Mononuclear cell (primary cell): ENCODE data around the gene NPAT. TPM values are rescaled to one million over a fixed set of nuclear protein-coding genes. Genes with fewer than 3 reads are reported as not detected.

Experiments used
- H3K27me3 ChIP-seq: 2 replicates; pipeline ENCODE4 v1.6.0; 2011; ENCODE audit warnings: low read length, control low read depth; ENCODE audit not compliant: insufficient read depth
- H3K4me1 ChIP-seq: 2 replicates; pipeline ENCODE4 v1.5.1; 2011; ENCODE audit warnings: mild to moderate bottlenecking, low read length, control low read depth; ENCODE audit not compliant: insufficient read depth
- H3K4me3 ChIP-seq: 2 replicates; pipeline ENCODE4 v1.5.1; 2011; ENCODE audit warnings: mild to moderate bottlenecking, low read length, moderate library complexity
- H3K9me3 ChIP-seq: 2 replicates; pipeline ENCODE4 v1.5.1; 2011; ENCODE audit warnings: low read depth, mild to moderate bottlenecking, control low read depth, low read length
- total RNA-seq: library from RNA; depleted of rRNA; stranded (reverse); fragments of >200 nt; gene quantifications from one replicate; pipeline ENCODE4 v1.2.3, GENCODE V29; 2012

NPAT gene
- total RNA-seq, 1 donor, result 46.0 TPM

DNA sequence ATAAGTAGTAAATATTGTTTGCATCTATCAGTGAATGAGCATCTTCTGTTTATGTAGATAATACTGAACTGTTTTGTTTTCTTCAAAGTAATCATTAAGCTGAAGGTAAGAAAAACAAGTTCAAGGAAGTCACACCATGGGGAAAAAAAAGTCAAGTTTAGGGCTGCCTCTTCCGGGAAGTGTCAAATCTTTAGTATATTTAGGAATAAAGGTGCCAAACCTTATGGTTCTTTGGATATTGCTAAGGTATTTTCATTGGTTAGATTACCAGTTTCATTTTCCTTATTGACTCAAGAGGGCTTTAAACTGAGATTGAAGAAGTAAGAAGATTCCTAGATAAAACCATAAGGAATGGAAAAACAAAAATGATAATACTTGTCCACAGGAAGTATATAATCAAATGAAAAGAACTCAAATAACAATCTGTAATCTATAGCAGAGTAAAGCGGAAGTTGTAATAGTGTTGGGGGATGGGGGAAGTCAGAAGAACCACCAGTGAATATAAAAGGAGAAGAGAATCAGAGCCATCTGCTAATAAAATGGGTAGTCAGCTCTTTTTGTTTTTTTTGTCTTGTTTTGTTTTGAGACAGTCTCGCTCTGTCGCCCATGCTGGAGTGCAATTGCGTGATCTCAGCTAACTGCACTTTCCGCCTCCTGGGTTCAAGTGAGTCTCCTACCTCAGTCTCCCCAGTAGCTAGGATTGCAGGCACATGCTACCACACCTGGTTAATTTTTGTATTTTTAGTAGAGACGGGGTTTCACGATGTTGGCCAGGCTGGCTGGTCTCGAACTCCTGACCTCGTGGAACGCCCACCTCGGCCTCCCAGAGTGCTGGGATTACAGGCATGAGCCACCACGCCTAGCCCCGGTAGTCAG lies 2.7 kb upstream of the NPAT start:
- Histone ChIP-seq H3K9me3 (no peaks in the 10 kb centered on the region), H3K4me1 (peaks cover 50% of the 10 kb centered on the region), H3K27me3 (no peaks in the 10 kb centered on the region), H3K4me3 (peak overlapping the region; percentile 75)

DNA sequence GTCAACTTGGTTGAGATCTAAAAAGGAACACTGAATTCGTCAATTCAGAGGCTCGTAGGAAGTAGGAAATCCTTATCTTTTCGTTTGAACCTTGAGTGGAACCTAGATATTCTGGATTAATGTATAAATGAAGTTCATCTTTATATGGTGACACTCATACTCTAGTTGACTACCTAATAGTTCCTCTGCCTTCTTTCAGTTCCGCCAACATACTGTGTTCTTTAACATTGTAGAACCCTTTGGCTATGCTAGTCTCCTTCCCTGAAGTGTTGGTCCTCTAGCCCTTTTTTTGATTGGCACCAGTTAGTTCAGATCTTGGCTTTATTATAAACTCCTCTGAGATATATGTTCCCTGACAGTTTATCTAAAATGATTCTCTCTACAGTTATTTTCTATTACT lies 1.9 kb upstream of the NPAT start:
- H3K4me1 ChIP-seq, result peaks cover 48% of the 10 kb centered on the region
- H3K4me3 ChIP-seq, result peak overlapping the region; percentile 75
- H3K27me3 ChIP-seq, result no peaks in the 10 kb centered on the region
- H3K9me3 ChIP-seq, result no peaks in the 10 kb centered on the region

GRCh38 chr11:108223348-108224149 lies 1.1 kb upstream of the NPAT start:
- H3K27me3 ChIP-seq, result no peaks in the 10 kb centered on the region
- H3K4me1 ChIP-seq, result peaks cover 54% of the 10 kb centered on the region

GRCh38 chr11:108221911-108222573 lies 396 bp downstream of the NPAT start:
- H3K4me3 ChIP-seq, result peak overlapping the region; percentile 75
- peaks cover 54% of the 10 kb centered on the region for H3K4me1 ChIP-seq
- H3K27me3 ChIP-seq, result no peaks in the 10 kb centered on the region
- H3K9me3 ChIP-seq, result no peaks in the 10 kb centered on the region

More at GRCh38 chr11:108223348-108224149, 1.1 kb upstream of the NPAT start:
- Histone ChIP-seq H3K9me3 (no peaks in the 10 kb centered on the region), H3K4me3 (peak overlapping the region; percentile 75)

DNA sequence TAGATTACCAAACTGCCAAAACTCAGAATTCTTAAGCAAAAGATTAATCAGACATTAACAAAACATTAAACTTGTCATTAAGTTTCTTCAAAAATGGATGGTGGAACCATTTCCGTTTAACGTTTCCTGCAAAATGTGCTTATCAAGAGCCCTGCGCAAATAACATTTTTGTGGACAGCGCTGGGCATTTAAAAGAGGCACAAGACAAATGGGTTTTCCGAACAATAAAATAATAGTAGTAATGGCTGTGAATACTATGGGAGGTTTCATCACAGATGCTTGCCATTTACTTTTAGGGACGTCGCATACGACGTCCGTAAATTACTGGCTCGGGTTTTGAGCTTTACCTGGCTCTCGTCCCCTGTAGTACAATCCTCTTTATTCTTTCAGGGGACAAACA lies 1.1 kb downstream of the NPAT start:
- peaks cover 54% of the 10 kb centered on the region for H3K4me1 ChIP-seq
- H3K9me3 ChIP-seq, result no peaks in the 10 kb centered on the region
- no peaks in the 10 kb centered on the region for H3K27me3 ChIP-seq
- peak overlapping the region; percentile 75 for H3K4me3 ChIP-seq

DNA sequence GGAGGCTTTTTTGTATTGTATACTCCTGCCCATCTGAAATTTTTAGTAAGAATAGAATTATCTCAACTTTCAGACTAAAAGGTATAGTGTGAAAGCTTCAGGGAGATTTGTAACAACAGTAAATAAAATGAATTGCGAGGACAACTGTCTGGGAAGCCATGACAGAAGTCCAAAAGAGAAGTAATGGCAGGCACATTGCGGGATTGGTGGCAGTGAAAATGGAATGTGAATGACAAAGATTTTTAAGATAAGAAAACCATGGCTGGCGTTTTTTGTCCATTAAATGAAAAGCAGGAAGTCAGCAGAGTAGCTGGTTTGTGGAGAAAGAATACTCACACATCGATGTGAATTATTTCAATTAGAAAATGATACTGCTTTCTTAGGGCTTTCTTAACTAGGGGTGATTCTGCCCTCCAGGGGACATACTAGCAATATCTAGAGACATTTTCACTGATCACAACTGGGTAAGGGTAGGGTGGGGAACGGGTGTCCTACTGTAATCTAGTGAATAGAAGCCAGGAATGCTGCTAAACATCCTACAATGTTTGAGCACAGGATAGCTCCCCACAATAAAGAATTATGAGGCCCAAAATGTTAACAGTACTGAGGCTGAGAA lies 1.6 kb downstream of the NPAT start:
- Histone ChIP-seq H3K9me3 (no peaks in the 10 kb centered on the region), H3K4me3 (peak overlapping the region; percentile 75), H3K4me1 (peaks cover 49% of the 10 kb centered on the region), H3K27me3 (no peaks in the 10 kb centered on the region)

DNA sequence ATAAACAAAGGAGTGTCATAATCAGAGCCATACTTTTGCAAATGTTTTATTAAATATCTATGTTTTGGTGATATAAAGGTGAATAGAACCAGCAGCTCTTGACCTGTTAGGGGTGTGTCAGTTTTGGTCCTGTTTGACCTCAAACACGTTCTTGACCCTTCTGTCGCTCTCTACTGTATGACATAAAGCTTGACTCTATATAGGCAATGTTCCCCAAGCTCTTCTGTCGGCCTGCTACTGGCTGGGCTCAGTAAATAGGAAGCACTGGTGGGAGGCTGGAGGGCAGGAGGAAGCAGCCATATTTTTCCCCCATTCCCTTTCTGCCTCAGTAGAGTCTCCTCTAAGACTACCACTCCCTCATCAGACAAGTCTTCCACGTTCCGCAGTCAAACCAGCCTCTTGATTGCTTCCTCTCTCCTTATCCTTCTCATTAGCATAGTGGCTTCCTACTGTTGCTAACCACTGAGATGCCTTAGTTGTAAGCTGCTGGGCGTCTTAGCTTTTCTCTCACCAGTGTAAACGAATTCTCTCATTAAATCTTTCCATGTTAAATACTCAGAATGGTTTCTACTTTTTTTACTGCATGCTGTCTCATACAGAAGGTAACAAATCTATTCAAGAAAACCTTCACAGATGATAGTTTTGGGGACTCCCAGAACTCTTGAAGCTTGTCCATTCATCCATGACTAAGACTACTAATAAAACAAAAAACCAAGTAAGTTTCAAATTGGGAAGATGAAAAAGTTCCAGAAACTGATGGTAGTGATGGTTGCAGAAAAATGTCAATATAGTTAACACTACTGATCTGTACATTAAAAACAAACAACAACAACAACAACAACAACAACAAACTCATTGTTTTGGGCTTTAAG lies 3.3 kb downstream of the NPAT start:
- Histone ChIP-seq H3K27me3 (no peaks in the 10 kb centered on the region), H3K9me3 (no peaks in the 10 kb centered on the region), H3K4me3 (no peak overlapping the region), H3K4me1 (peaks cover 39% of the 10 kb centered on the region)

DNA sequence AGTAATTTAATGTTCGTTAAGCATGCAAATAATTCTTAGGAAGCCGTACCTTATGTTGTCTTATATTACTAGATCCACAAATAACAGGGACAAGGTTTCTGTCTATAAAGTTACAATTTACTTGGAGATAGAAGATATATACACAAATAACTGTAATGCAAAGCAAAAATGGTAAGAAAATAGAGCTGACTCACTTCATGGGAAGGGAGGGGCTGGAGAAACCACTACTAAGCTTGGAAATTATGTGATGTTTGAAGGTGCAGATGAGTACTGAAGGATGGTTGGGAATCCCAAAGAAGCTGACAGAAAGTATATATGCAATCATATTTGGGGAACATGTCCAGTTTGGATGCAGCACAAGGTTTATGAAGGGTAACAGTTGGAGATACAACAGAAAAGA lies 4.0 kb downstream of the NPAT start:
- no peaks in the 10 kb centered on the region for H3K27me3 ChIP-seq

GRCh38 chr11:108216988-108217387 lies 5.5 kb downstream of the NPAT start:
- peaks cover 32% of the 10 kb centered on the region for H3K4me1 ChIP-seq
- no peaks in the 10 kb centered on the region for H3K27me3 ChIP-seq
- H3K9me3 ChIP-seq, result no peaks in the 10 kb centered on the region
- no peak overlapping the region for H3K4me3 ChIP-seq

More for the DNA sequence above, 4.0 kb downstream of the NPAT start:
- Histone ChIP-seq H3K4me3 (no peak overlapping the region), H3K9me3 (no peaks in the 10 kb centered on the region), H3K4me1 (peaks cover 32% of the 10 kb centered on the region)

GRCh38 chr11:108213784-108214183 lies 8.7 kb downstream of the NPAT start:
- peaks cover 4% of the 10 kb centered on the region for H3K4me1 ChIP-seq
- H3K4me3 ChIP-seq, result no peak overlapping the region
- no peaks in the 10 kb centered on the region for H3K9me3 ChIP-seq
- no peaks in the 10 kb centered on the region for H3K27me3 ChIP-seq

DNA sequence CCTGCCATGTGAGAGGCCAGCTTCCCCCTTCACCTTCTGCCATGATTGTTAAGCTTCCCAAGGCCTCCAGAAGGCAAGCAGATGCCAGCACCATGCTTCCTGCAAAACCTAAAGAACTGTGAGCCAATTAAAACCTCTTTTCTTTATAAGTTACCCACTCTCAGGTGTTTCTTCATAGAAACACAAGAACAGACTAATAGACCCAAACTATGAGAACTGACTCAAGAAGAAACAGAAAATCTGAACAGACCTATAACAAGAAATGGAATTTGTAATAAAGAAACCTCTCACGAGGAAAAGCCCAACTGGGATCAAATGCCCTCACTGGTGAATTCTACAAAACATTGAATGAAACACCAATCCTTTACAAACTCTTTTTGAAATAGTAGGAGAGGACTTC lies 12.0 kb downstream of the NPAT start:
- H3K27me3 ChIP-seq, result no peaks in the 10 kb centered on the region
- H3K9me3 ChIP-seq, result no peaks in the 10 kb centered on the region
- H3K4me3 ChIP-seq, result no peak overlapping the region
- H3K4me1 ChIP-seq, result no peaks in the 10 kb centered on the region

DNA sequence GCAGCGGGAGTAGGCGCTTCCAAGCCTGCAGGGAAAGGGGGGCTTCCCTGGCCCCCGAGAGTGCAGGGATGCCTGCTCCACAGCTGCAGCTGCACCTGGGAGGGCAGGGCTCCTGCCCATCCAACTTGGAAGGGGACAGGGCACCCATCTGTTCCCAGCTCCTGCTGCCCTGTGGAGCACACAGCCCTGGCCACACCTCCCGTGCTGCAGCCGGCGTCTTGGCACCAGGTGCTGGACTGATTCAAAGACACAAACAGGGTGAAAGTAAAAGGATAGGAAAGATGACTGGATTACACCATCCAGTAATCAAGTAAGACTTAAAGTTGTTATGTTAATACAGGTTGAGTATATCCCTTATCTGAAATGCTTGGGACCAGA lies 14.8 kb downstream of the NPAT start:
- Histone ChIP-seq H3K9me3 (peaks cover 9% of the 10 kb centered on the region), H3K27me3 (no peaks in the 10 kb centered on the region), H3K4me1 (peaks cover 6% of the 10 kb centered on the region), H3K4me3 (no peak overlapping the region)

GRCh38 chr11:108206969-108207682 lies 15.3 kb downstream of the NPAT start:
- H3K27me3 ChIP-seq, result no peaks in the 10 kb centered on the region
- no peak overlapping the region for H3K4me3 ChIP-seq
- H3K4me1 ChIP-seq, result peaks cover 6% of the 10 kb centered on the region
- H3K9me3 ChIP-seq, result peaks cover 9% of the 10 kb centered on the region
